Left ventricle myocardium superior (tissue), 1 donor: ENCODE measurements around the gene EFNA5. TPM values are rescaled to one million over a fixed set of nuclear protein-coding genes. Genes with fewer than 3 reads are reported as not detected.

ENCODE experiments used
- ATAC-seq: fragments of 200-7000 bp; cut with Tn5 transposase; one replicate; pipeline ENCODE4 v1.9.1; 2020; ENCODE audit warnings: mild to moderate bottlenecking, moderate library complexity
- DNase-seq: peaks from one replicate; pipeline ENCODE4 v3.0.0-alpha.2; 2020
- intact Hi-C: fragments of 100-400 bp; cut with micrococcal nuclease; formaldehyde crosslinking; loops from one replicate; pipeline ENCODE4 v1.11.0; 2022
- long read RNA-seq: library from polyadenylated mRNA; unstranded; transcript quantifications from one replicate; pipeline ENCODE4 v2.0.0, GENCODE V29; 2021
- total RNA-seq: library from RNA; stranded (reverse); fragmentation: NEBNext Ultra II Directional; extraction: Animal tissue kit (Norgen Biotek cat#: 25700); gene quantifications from one replicate; pipeline ENCODE4 v1.2.1, GENCODE V29; 2021
- donor health status: DM: no; HTN: yes; CAD: no; lungs with severe emphysema.

EFNA5 gene
- 36.4 TPM for total RNA-seq
- long read RNA-seq, partial matches to known transcripts = 0 of 4 reads
- long read RNA-seq, other reads (novel, unspliced or antisense) = 4 of 4 reads

DNA sequence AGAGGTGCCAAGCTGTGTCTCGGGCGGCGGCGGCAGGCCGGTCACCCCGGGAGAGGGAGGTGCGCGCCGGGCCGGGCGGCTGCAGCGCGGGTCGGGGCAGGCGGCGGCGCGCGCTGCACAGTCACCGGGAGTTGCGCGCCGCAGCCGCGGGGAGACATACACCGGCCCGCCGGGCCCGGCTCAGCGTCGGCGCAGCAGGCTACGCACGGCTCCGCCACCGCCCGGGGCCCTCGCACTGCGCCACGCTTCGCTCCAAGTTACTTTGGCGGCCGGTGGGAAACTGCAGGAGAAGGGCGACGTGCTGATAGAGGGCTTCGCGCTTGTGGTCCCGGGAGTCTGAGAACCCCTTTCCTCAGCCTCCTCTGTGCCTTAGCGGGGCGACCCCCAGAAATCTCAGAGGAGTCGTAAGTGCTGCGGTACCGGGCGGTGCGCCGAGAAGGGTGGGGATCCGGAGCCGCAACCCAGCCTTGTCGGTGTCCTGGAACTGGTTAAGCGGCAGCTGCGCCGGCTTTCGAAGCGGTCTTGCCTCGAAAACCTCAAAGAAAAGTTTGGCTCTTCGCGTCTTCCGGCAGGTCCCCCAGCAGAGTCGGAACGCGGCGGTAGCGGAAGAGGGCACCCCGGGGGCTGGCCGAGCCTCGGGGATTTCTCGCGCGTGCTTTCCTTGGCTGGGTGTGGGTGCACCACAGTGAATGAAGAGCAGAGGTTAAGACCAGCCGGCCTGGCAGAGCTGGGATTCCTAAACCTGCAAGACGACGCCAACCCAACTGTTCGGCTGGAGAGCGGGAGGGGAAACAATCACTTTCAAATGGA lies at the start of gene EFNA5:
EFNA5 (minus strand) TSS at position 6 of the 810 bp plus-strand sequence.
- ATAC-seq (peak; percentile 27), DNase-seq (peak; percentile 57)
- intact Hi-C loops = loop anchor here (5.0 kb wide), 1 partner anchor 569 kb away; no protein-coding TSS in a partner anchor

DNA sequence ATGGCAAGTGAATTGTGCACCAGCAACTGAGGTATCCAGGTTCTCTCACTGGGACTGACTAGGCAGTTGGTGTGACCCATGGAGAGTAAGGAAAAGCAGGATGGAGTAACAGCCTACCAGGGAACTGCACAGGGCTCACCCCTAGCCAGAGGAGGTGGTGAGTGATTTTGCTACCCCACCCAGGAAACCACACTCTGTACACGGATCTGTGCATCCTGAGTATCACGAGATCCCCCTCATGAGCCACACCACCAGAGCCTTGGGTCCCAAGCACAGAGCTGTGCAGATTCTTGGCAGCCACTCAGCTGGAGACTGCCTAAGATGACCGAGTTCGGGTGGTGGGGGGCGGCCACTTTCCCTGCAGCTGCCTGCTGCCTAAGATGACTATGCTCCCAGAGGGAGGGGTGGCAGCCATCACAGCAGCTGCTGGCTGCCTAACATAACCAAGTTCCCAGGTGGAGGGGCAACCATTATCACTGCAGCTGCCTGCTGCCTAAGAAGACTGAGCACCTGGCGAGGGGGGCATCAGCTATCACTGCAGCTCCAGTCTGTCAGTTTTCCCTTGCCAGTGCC lies 48.4 kb upstream of the EFNA5 start:
- no peak for ATAC-seq
- no peak for DNase-seq
- intact Hi-C loops = no loop called here

- DNase-seq (no peak), ATAC-seq (no peak)
- intact Hi-C loops = no loop called here
Observed at GRCh38 chr5:107717816-107718215, 47.1 kb upstream of the EFNA5 start.

GRCh38 chr5:107713228-107713627 lies 42.5 kb upstream of the EFNA5 start:
- no peak for ATAC-seq
- intact Hi-C loops = no loop called here
- DNase-seq = no peak

DNA sequence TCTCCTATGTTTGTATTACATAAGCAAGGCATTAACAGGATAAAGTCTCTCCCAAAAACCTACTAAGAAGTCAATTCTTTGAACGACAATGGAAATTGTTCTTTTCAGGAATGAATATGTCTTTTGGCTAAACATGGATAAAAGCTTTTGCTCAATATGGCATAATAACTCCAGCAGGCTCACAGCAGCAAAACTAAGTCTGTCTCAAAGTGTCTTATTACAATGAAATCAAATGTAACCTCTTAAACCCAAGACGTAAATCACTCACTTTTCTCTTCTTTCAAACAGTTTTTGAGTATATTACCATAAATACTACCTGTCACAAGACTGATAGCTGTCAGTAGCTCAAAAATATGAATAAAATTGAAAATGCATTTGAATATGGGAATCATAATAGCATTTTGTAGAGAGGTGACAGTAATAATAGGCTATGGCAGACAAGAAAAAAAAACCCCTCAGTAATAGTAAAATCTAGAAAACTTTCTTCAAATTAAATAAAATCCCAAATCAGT lies 41.7 kb upstream of the EFNA5 start:
- ATAC-seq = no peak
- intact Hi-C loops = no loop called here
- DNase-seq = no peak

GRCh38 chr5:107705402-107706014 lies 34.8 kb upstream of the EFNA5 start:
- ATAC-seq (no peak), DNase-seq (no peak)
- intact Hi-C loops = no loop called here

DNA sequence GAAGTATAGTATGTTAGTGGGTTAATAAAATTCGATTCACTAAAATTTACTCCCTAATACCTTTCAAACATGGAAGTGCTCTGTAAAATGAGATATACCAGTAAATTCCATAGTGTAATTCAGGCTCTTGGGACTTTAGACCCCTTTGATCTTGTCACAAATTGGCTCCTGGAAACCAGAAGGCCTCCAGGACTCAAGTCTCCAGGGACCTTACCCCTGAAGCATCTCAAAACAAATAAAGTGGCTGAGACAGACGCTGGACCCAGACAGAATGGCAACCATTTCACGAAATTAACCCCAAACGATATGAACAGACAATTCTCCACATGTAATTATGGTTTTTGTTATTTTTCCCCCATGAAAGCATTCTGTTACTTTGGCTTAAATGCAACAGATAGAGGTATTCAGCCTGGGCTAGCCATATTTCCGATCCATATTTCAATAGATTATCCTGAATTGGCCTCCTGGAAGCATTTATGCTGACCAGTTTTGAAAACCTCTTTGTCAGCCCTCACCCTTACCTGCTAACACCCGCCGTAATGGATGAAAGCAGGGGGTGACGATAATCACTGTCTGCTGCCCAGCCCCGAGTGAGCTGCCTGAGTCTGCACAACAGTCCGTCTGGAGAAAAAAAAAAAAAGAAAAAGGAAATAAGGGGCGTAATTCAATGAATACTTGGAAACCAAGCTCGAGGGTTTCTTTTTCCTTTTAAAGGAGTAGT lies 34.1 kb upstream of the EFNA5 start:
- ATAC-seq (no peak), DNase-seq (no peak)
- intact Hi-C loops = no loop called here

DNA sequence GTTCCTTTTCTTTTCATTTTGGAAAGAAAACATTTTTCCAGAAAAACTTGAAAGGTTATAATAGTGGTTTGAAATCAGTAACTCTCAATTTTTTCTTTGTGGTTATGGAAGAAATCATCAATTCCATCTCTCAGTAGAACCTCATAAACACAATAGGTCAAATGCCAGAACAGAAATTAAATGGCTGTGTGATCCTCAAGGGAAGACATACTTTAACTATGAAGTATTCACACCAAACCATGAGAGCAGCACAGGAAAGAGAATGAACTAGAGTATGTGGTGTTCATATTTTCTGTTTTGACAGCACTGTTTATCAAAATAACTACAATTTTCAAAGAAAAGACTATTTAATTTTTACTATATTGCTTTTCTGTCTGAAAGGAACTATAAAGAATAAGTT lies 29.7 kb upstream of the EFNA5 start:
- DNase-seq (no peak), ATAC-seq (no peak)
- intact Hi-C loops = no loop called here

DNA sequence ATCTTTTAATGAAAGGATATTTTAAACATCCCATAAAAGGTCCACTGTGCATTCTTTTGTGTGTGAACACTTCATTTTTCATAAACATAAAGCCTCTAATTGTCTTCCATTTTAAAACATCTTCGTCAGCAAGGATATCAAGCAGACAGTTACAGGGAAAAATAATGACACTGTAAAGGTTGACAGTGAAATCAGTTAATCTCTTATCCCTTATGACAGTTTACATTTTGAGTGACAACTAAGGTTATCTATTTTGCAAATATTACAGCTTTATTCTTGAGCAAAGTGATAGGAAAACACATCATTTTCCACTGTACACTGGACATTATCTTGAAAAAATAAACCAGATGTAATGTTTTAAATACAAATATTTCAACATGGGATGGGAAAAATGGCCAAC lies 28.7 kb upstream of the EFNA5 start:
- no peak for ATAC-seq

GRCh38 chr5:107698286-107698685 lies 27.5 kb upstream of the EFNA5 start:
- ATAC-seq (no peak), DNase-seq (no peak)
- intact Hi-C loops = no loop called here

More for the DNA sequence above, 28.7 kb upstream of the EFNA5 start:
- DNase-seq = no peak
- intact Hi-C loops = no loop called here

DNA sequence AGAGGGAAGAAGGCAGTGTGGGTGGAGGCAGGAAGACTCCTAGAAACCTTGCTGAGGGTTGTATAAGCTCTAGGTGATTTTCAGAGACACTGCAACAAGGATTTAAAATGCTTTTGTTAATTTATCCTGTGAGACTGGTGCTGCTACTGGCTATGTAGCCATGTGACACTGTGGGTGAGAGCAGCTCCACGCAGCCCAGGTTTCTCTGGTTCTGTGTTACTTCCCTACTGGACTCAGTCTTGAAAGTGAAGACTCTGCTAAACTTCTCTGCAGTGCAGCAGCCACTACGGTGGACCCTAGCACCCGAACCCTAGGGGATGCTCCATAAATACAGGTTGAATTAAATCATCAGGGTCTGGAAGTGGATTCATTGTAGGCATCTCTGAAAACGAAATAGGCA lies 25.8 kb upstream of the EFNA5 start:
- no peak for ATAC-seq
- DNase-seq = no peak
- intact Hi-C loops = no loop called here

DNA sequence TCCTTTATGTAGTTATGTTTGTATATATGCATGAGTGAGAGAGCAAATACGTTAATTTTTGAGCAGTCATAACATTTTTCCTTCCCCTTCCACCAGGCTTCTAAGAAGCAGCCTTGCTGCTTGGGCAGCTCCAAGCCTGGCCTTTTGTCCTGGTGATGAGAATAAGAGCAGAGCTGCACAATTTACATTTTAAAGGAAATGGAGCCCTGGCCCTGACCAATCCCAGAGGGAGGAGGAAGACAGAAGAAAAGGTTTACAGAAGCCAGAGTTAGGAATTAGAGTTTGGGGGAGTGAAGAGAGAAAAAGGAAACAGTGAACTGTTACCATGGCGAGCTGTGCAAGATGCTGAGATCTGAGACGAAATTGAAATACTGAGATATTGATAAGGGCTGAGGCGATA lies 25.3 kb upstream of the EFNA5 start:
- no peak for ATAC-seq
- intact Hi-C loops = no loop called here
- DNase-seq = no peak

DNA sequence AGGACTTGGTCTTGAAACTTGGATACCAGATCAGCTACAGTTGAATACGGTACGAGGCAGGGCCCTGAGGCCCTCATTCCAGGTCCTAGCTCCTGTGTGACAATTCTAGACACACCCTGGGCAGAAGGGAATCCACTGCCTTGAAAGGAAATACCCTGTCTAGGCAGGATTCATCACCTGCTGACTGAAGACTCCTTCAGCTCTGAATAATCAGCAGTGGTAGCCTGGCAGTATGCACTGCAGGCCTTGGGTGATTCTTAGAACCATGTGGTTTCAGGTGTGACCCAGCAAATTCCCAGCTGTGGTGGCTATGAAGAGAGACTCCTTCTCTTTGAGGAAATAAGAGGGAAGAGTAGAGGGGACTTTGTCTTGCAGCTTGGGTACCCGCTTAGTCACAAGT lies 17.2 kb upstream of the EFNA5 start:
- ATAC-seq (no peak), DNase-seq (no peak)
- intact Hi-C loops = no loop called here

DNA sequence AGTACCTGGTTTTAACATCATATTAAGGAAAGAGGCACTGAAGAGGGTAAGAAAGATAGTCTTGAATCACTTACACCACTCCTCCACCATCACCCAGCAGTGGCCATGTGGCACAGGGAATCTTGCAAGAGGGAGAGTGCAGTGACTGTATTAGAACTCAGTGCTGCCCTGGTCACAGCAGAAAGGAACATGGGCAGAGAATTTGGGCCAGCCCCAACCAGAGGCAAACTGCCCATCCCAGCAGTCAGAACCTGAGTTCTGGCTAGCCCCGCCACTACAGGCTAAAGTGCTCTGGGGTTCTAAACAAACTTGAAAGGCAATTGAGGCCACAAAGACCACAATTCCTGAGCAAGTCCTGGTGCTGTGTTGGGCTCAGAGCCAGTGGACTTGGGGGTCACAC lies 16.7 kb upstream of the EFNA5 start:
- ATAC-seq (no peak), DNase-seq (no peak)
- intact Hi-C loops = no loop called here

DNA sequence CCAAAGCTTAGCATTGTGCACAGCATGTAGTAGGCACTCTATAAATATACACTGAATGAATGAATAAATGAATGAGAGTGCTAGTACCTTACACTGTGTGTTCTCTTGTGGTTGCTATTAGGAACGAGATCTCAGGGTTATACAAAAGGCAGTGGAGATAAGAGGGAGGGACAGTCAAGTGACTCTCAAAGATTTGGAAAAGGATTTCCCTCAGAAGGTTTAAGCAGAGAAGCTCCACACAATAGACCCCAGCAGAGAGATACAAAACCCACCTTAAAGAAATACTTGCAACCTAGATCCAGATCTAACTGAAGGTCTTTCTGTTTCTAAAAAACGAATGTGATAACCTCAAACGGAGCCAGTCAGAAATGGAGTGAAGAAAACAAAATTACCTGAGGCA lies 11.8 kb upstream of the EFNA5 start:
- intact Hi-C loops = no loop called here
- ATAC-seq (no peak), DNase-seq (no peak)

- ATAC-seq = no peak
- intact Hi-C loops = no loop called here
- no peak for DNase-seq
Observed at GRCh38 chr5:107680799-107681198, 10.1 kb upstream of the EFNA5 start.

DNA sequence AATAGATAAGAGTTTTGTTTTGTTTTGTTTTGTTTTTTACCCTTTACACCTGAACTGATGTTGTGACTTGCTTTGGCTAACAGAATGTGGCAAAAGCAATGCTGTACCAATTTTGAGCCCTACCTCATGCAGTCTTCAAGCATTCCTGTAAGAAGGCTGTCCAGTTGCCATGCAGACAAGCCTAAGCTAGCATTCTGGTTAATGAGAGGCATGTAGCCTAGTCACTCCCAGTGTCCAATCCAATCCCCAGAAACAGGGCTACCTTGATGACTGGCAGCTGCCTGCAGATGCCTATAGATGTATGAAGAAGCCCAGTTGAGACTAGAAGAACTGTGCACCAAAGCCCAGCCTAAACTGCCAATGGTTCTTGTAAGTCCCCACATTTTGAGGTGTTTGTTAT lies 9.4 kb upstream of the EFNA5 start:
- intact Hi-C loops = no loop called here
- ATAC-seq = no peak
- DNase-seq = no peak

DNA sequence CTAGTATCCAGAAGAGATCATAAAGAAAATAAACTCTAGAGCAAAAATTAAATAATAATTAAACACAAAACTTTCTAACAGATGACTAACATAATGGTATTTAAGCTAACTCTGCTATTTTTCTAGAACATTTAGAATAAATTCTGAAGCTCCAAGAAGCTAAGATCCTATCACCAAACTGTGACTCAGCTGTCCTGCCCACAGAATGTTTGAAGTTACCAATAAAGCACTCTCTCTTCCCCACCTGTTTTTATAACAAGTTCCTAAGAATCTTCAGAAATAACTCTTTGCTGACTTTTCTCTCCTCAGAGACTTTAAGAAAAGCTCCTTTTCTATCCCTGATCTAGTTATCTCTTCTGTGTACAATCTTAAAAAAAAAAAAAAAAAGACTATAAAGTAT lies 6.0 kb upstream of the EFNA5 start:
- intact Hi-C loops = no loop called here
- DNase-seq = no peak
- ATAC-seq = no peak

DNA sequence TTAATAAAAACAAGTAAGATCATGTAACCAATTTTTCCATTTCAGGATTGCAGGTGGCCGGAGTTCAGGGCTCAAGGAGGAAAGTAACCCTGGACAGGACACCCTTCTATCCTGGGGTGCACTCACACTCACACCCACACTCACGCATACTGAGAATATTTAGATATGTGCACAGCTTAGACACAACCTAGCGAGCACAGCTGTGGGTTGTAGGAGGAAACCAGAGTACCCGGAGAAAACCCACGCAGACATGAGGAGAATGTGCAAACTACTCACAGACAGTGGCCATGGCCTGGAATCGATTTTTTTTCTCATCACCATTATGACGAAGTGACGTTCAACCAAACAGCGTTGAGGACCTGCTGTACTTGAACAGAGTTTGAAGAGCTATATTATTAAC lies 4.5 kb upstream of the EFNA5 start:
- no peak for ATAC-seq
- no peak for DNase-seq
- intact Hi-C loops = no loop called here

- no peak for ATAC-seq
- no peak for DNase-seq
- intact Hi-C loops = loop anchor here (5.0 kb wide), 1 partner anchor 572 kb away; no protein-coding TSS in a partner anchor
Observed at GRCh38 chr5:107674655-107675054, 3.9 kb upstream of the EFNA5 start.
